AG04449 (cell line): ENCODE data around the gene MTFP1.

Source experiments
- CTCF ChIA-PET: fragments of 350-600 bp; formaldehyde crosslinking; extraction: SDS; loops from one replicate; lab custom pipeline; 2021; ENCODE audit warnings: antibody characterized with exemption; lab: Yijun Ruan, JAX
- POLR2A ChIA-PET: fragments of 400-600, 350-600 bp; formaldehyde crosslinking; extraction: SDS; loops from one replicate; lab custom pipeline; 2020; ENCODE audit warnings: antibody characterized with exemption, inconsistent platforms; lab: Yijun Ruan, JAX
- DNase-seq: peaks from one replicate; pipeline ENCODE4 v3.0.0-alpha.2; 2010; ENCODE audit warnings: low read depth, low spot score
- H3K4me3 ChIP-seq: 2 replicates; pipeline ENCODE4 v1.5.1; 2011; ENCODE audit warnings: low read depth, mild to moderate bottlenecking, control low read depth, low read length
- CTCF ChIP-seq: IDR thresholded peaks from one replicate; pipeline ENCODE4 v1.5.1; 2011; ENCODE audit warnings: mild to moderate bottlenecking, moderate library complexity, low read length, control low read depth, inconsistent platforms; ENCODE audit not compliant: insufficient read depth; ENCODE audit errors: missing control alignments

The MTFP1 gene

GRCh38 chr22:30425616-30426387, at the start of gene MTFP1:
Gene MTFP1 (plus strand): TSS chr22:30425768. CDS start chr22:30425880, 112 bp downstream.
- peak; percentile 8 for TF ChIP-seq CTCF
- DNase-seq = no peak
- POLR2A ChIA-PET = interaction anchor here (0.6 to 1.1 kb wide), 2 partner anchors 12 to 35 kb away, joined by 3 to 4 read pairs; no protein-coding TSS in a partner anchor
- peak within 1 kb of the TSS; percentile 69 for H3K4me3 ChIP-seq
- CTCF ChIA-PET = interaction anchor here (0.8 to 12.4 kb wide), 16 partner anchors 8 to 170 kb away, joined by 3 to 129 read pairs (median 6); partner anchors contain the start of genes RNF215 and SEC14L2

- no peak for DNase-seq
- H3K4me3 ChIP-seq = no peak overlapping the region
- CTCF ChIA-PET = interaction anchor here (1.2 to 17.2 kb wide), 6 partner anchors 8 to 124 kb away, joined by 3 to 235 read pairs (median 7); partner anchors contain the start of genes CASTOR1 and RNF215
- POLR2A ChIA-PET = interaction anchor here (0.6 kb wide), 1 partner anchor 196 kb away, joined by 3 read pairs; no protein-coding TSS in a partner anchor
- TF ChIP-seq CTCF = no peak
These were observed 45.6 kb upstream of the MTFP1 start for GRCh38 chr22:30380011-30380410.

GRCh38 chr22:30381264-30381663, 44.3 kb upstream of the MTFP1 start:
- no peak for TF ChIP-seq CTCF
- no peak overlapping the region for H3K4me3 ChIP-seq
- POLR2A ChIA-PET = interaction anchor here (0.6 kb wide), 1 partner anchor 100 kb away, joined by 3 read pairs; no protein-coding TSS in a partner anchor
- CTCF ChIA-PET = interaction anchor here (1.4 to 17.2 kb wide), 5 partner anchors 10 to 125 kb away, joined by 3 to 235 read pairs (median 9); partner anchors contain the start of gene CASTOR1
- no peak for DNase-seq

- H3K4me3 ChIP-seq = no peak overlapping the region
- CTCF ChIA-PET = interaction anchor here (1.6 to 17.2 kb wide), 5 partner anchors 9 to 121 kb away, joined by 5 to 235 read pairs (median 9); partner anchors contain the start of genes CASTOR1 and SEC14L2
- DNase-seq = no peak
- TF ChIP-seq CTCF = no peak
- POLR2A ChIA-PET = interaction anchor here (1.7 kb wide), 1 partner anchor 8 kb away, joined by 5 read pairs; no protein-coding TSS in a partner anchor
These were observed 43.2 kb upstream of the MTFP1 start for GRCh38 chr22:30382340-30382739.

- H3K4me3 ChIP-seq = no peak overlapping the region
- CTCF ChIA-PET = interaction anchor here (1.6 to 17.2 kb wide), 4 partner anchors 14 to 122 kb away, joined by 5 to 235 read pairs (median 8); partner anchors contain the start of genes CASTOR1 and SEC14L2
- DNase-seq = no peak
- TF ChIP-seq CTCF = no peak
- POLR2A ChIA-PET = interaction anchor here (1.7 kb wide), 1 partner anchor 8 kb away, joined by 5 read pairs; no protein-coding TSS in a partner anchor
These were observed 42.5 kb upstream of the MTFP1 start for GRCh38 chr22:30383061-30383460.
